22Rv1 (cell line): ENCODE measurements around the gene GYS2.

ENCODE experiments used
- CTCF ChIP-seq: fragments of 450-650 bp; IDR thresholded peaks from 2 replicates; pipeline ENCODE4 v1.5.1; 2017; ENCODE audit warnings: mild to moderate bottlenecking
- ZFX ChIP-seq: fragments of 450-650 bp; IDR thresholded peaks from 2 replicates; pipeline ENCODE4 v1.6.1; 2017; ENCODE audit warnings: antibody characterized with exemption, borderline replicate concordance

- TF ChIP-seq CTCF (no peak), ZFX (no peak)
These were observed 37.7 kb downstream of the GYS2 start for GRCh38 chr12:21566907-21567394.
